Dedifferentiated amniotic fluid mesenchymal stem cell (primary cell): ENCODE results near the gene IFNA17.
"Not testable (repeated sequence)": the region's sequence is repeated elsewhere in the genome, so short reads cannot be mapped to it uniquely, and the experiment has no call there.

Experiments
- DNase-seq: peaks from one replicate; pipeline ENCODE4 v3.0.0-alpha.2; 2016; ENCODE audit errors: extremely low spot score

The IFNA17 gene

DNA sequence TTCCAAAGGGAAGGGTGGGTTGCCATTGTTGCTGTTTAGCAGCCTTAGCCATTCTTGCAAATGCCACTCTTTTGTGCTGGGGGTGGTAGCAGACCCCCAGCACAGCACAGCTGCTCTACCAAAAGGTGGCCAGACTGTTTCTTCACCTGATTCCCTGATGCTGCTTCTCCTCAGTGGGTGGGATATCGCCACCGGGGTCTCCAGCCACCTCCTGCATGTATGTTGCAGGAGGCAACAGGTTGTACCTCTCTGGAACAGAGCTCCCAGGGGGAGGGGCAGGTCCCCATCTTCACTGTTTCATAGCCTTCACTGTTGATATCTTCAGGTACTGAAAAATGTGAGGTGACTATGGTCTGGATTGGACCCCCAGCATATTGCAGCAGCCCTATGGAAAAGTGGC lies 17.2 kb downstream of the IFNA17 start:
- DNase-seq: not testable (repeated sequence)

GRCh38 chr9:21210311-21210710 lies 17.7 kb downstream of the IFNA17 start:
- no peak for DNase-seq

GRCh38 chr9:21207043-21207442 lies 21.0 kb downstream of the IFNA17 start, which contains the start of gene IFNA10:
IFNA10 (minus strand) TSS chr9:21207143; CDS start chr9:21207097, 46 bp downstream.
- DNase-seq: not testable (repeated sequence)

DNA sequence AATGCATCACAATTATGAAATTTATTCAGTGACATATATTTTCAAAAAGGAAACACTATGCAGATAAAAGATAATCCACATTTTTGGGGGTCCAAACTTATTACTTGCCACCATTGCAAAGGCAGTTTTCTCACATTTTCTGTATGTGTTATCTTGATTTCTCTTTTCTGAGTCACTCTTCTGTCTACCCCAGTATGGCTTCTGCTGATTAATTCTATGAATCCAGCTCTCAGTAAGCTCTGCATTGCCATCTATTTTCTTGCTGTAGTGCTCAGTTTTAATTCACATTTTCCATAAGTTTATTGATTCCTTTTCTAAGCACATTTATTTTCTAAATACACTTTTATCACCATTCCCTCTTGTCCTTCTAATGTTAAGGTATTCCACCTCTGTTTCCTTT lies 22.8 kb downstream of the IFNA17 start:
- DNase-seq: no peak

DNA sequence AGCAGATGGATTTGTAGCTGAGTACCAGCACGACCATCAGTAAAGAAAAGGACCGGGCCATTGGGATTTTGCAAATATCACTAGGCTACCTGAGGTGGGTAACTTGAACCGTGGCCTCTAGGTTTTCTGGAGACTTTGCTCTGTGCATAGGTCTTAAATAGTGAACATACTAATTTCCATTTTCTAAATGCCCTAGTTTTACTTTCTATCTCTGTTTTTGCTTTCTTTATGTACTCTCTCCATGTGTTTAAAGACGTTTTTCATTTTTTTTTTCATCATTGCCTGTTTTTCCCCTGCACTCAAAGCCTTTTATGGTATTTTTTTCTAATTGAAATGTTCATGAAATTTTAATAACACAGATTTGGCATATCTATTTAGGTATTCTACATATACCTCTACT lies 25.9 kb downstream of the IFNA17 start, which contains the start of gene IFNA7:
Gene IFNA7, minus strand, starts transcription at position 101 of the 400 bp plus-strand sequence. Its CDS starts 40 bp downstream, at position 61.
- DNase-seq: not testable (repeated sequence)

DNA sequence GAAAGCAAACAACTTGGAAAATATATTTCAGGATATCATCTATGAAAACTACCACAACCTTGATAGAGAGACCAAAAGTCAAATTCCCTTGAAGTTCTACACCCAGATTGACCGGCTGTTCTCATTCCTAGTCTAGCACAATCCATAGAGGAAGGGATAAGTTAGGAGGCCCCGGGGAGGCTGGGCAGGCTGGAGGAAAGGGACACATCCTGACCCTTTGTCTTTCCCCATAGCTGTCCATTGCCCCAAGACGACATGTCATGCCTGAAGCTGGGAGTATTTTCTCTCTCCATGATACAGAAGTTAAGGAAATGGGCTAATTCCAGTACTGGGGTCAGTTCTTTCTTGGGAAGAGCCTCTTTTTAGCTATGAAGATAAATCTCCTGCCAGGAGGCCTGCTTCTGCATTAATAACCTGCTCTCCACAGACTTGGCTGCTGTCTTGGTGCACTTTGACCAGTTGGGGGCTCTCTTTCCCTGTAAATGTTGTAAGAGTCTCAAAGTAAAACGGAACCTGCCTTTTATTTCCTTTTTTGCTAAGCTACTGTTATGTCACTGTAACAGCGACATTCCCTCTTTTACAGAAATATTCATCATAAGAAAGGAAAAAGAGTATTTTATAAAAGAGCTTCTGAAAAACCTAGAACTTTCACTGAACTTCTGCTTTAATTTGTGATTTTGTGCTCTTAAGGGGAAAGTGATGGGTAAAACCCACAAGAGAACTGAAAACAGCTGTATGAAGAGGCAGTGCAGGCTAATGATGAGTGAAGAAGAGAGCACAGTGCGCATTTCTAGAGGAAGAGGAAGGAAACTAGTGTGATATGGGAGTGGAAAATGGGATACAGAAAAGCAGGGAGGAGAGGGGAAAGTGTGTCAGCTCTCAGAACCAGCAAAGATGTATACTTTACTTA lies 32.9 kb downstream of the IFNA17 start:
- DNase-seq: peak; percentile 16

DNA sequence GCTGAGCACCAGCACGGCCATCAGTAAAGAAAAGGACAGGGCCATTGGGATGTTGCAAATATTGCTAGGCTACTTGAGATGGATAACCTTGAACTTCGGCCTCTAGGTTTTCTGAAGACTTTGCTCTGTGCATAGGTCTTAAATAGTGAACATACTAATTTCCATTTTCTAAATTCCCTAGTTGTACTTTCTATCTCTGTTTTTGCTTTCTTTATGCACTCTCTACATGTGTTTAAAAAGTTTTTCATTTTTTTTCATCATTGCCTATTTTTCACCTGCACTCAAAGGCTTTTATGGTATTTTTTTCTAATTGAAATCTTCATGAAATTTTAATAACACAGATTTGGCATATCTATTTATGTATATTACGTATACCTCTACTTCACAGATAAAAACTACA lies 40.5 kb downstream of the IFNA17 start, which contains the start of gene IFNA4:
Gene IFNA4, minus strand, starts transcription at position 101 of the 400 bp plus-strand sequence. Its CDS starts 56 bp downstream, at position 45.
- not testable (repeated sequence) for DNase-seq

- not testable (repeated sequence) for DNase-seq
Observed at GRCh38 chr9:21182810-21183736, 44.9 kb downstream of the IFNA17 start.
